LNCaP clone FGC (cell line): ENCODE measurements around the gene PLEKHM3.

Source experiments
- DNase-seq: peaks from one replicate; pipeline ENCODE4 v3.0.0-alpha.2; 2011; ENCODE audit warnings: low read depth
- H3K4me3 ChIP-seq: 2 replicates; pipeline ENCODE4 v1.5.1; 2011; ENCODE audit warnings: mild to moderate bottlenecking, low read depth, low read length, control low read depth
- TF ChIP-seq, protein P1 (sequence below): IDR thresholded peaks from 2 replicates; pipeline ENCODE4 v1.5.1; 2012; ENCODE audit warnings: mild to moderate bottlenecking; ENCODE audit not compliant: control insufficient read depth, insufficient read depth; ENCODE audit errors: extremely low read depth

PLEKHM3 gene, protein sequence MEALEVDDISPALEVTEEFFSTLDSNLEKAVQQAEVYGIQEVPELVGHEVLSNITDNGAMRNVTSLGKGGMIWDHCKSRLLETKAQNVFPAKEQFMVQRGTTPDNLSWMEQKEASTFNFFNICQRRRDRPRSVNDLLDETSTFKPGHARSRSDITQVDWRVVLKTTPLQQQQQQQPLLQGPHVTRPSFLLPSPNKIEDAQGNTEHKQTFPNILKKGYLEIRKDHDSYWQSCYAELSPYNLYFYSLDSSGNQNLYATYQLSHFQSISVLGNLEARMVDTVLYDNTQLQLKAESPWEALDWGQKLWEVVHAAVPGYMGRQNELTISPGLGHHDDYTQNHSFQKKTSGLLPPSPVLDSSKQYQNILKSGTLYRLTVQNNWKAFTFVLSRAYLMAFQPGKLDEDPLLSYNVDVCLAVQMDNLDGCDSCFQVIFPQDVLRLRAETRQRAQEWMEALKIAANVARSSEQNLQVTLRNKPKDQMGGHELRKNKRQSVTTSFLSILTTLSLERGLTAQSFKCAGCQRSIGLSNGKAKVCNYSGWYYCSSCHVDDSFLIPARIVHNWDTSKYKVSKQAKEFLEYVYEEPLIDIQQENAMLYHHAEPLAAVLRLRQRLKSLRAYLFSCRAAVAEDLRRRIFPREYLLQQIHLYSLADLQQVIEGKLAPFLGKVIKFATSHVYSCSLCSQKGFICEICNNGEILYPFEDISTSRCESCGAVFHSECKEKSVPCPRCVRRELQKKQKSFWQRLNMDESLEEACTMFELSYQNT

DNA sequence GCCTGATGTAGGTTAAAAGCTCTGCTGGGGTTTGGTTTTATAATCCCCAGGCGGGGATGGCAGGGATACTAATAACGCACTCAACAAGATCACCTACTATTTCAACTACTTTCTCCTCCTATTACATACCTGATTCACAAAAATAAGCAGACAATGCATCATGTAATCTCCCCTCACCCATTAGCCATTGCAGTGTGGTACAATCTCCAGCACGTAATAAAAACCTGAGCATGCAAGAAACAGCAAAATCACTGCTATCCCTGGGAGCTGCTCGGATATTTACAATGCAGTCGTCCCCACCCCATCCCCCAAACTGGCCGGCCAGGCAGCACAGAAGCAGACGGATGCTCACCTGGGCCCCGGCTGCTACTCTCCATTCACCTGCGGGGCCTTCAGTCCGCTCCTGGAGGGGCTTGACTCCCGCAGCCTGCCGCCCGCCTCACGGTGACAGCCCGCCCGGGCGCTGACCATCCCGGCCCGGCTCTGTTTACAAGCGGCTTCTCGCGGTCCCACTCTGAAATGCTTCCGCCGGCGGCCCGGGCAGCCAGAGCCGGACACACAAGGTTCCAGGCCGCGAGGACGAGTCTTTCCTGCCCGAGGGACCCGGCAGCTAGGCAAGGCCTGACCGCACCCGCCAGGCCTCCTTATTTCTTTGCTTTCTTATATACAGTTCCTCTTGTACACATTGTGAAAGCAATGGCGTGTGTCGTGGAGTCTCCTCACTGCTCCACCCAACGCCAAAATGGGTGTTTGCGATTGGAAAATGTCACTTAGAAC is at the start of gene PLEKHM3:
PLEKHM3 (minus strand) TSS at position 491 of the 777 bp plus-strand sequence. CDS start 23,888 bp downstream, outside the sequence.
- peak within 1 kb of the TSS; percentile 93 for H3K4me3 ChIP-seq
- TF ChIP-seq, protein P1, sequence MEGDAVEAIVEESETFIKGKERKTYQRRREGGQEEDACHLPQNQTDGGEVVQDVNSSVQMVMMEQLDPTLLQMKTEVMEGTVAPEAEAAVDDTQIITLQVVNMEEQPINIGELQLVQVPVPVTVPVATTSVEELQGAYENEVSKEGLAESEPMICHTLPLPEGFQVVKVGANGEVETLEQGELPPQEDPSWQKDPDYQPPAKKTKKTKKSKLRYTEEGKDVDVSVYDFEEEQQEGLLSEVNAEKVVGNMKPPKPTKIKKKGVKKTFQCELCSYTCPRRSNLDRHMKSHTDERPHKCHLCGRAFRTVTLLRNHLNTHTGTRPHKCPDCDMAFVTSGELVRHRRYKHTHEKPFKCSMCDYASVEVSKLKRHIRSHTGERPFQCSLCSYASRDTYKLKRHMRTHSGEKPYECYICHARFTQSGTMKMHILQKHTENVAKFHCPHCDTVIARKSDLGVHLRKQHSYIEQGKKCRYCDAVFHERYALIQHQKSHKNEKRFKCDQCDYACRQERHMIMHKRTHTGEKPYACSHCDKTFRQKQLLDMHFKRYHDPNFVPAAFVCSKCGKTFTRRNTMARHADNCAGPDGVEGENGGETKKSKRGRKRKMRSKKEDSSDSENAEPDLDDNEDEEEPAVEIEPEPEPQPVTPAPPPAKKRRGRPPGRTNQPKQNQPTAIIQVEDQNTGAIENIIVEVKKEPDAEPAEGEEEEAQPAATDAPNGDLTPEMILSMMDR: no peak
- DNase-seq: no peak

DNA sequence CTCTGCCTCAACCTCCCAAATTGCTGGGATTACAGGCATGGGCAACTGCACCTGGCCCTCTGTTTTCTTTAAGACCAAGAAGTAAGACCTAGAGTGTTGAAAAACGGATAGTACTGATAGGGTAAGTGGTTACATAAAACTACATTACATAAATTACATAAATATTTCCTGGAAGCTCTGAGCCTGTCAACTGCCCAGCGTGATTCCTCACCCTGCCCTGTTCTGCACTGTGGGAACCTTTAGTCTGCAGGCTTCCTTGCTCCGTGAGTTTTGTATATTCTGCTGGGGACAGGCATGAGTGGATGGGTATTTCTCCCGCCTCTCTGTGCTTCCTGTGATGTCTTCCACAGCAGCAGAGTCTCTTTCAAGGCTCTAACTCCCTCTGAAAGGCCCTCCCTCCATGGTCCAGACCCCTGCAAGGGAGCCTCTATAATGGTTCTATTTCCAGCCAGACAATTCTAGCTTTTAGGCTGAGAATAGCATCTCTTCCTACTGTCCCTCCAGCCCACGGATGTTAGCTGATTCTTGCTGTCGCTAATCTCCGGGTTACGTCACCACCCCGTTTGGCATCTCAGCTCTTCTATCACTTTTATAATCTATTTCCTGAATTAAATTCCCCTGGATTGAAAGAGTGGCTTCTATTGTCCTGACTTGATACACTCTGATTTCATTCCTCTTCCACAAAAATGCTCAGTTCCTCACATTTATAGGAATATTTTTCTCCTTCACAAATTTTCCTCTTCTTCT is 49.5 kb upstream of the PLEKHM3 start:
- DNase-seq: no peak
- H3K4me3 ChIP-seq: no peak overlapping the region
- TF ChIP-seq, protein P1: no peak

DNA sequence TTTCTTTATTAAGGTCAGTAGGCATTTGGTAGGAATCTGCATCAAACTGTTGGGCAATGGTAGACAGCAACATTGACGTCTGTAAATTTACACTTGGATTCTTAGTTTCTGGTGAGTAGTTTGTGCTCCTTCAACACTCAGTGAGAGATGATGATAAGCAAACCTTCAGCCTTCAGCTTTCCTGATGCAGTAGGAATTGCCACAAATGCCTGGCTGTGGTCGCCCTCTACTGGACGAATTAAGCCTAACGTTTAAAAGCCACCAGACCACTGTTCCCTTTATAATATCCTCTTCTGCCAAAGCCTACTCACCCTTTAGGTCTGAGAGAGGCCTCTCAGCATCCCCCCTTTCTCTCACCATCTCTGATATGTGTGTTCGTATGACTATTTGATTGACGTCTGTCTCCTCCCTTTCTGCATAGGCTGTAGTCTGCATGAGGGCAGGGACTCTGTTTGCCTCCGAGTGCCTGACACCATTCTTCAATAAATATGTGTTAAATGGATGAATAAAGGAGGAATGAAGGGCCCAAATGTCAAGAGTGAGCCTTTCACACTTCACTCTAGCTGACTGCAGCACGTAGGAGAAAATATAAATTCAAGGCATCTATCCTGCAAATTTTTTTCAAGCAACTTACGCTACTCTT is 47.0 kb upstream of the PLEKHM3 start:
- DNase-seq: no peak
- TF ChIP-seq, protein P1: peak; percentile 86
- no peak overlapping the region for H3K4me3 ChIP-seq

DNA sequence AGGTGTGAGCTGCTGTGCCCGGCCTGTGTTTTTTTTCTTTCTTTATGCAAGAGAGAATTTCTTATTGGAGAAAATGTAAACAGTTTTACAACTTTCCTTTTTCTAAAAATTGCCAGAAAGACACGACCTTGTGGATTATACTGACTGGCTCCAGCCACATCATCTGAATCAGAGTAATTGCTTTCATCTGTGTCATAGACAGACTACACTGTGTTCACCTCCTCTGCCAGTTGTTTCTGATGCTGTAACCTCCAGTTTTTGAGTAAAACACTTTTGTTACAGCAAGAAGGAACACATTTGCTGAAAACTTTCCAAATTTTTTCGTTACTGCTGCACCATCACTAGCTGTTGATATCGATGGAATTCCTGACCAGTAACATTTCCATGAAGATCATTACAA is 43.9 kb upstream of the PLEKHM3 start:
- DNase-seq: no peak
- TF ChIP-seq, protein P1: no peak
- H3K4me3 ChIP-seq: no peak overlapping the region

DNA sequence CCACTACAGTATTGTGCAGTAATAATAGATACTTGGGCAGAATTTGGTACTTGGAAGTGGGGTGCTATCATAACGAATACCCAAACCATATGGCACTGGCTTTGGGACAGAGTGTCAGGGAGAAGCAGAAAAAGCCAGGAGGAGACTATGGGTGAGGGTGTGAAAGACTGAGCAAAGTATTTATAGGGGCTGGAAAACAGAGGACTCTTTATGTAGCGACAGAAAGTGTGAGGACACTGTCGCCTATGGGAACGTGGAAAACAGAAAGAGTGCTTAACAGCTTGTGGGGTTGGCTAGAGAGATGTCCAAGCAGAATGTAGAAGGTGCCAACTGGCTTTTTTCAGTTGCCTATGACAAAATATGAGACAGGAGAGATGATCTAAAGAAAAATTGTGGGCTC is 40.7 kb upstream of the PLEKHM3 start:
- H3K4me3 ChIP-seq: no peak overlapping the region
- TF ChIP-seq, protein P1: no peak
- no peak for DNase-seq

DNA sequence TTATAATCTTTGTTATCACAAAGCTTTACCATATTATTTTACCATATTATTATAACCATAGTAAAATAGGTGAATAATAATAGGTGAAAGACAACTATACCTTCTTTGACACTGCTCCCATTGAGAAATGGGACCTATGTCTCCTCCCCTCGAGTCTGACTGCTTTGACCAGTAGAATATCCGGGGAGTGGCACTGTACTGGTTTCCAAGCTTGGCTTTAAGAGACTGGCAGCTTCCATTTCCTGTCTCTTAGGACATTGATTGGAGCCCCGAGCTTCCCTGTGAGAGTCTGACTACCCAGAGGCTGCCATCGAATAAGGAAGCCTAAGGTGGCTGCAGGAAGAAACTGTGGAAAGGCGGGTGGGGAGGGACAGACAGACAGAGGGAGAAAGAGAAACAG is 40.1 kb upstream of the PLEKHM3 start:
- TF ChIP-seq, protein P1: no peak
- no peak for DNase-seq
- no peak overlapping the region for H3K4me3 ChIP-seq
